ENCODE measurements around the gene CRIP2.

The CRIP2 gene

GRCh38 chr14:105445290-105445689 lies 29.3 kb upstream of the CRIP2 start:
- no peak for DNase-seq

GRCh38 chr14:105445901-105446845 lies 28.4 kb upstream of the CRIP2 start:
- DNase-seq: no peak

- DNase-seq: no peak
These were observed 27.6 kb upstream of the CRIP2 start for GRCh38 chr14:105446971-105447370.

GRCh38 chr14:105447651-105448640 lies 26.7 kb upstream of the CRIP2 start:
- DNase-seq: no peak

- DNase-seq: peak; percentile 62 to 63
These were observed 25.9 kb upstream of the CRIP2 start for GRCh38 chr14:105448706-105449111.

GRCh38 chr14:105449276-105450122 lies 25.1 kb upstream of the CRIP2 start:
- no peak for DNase-seq

- DNase-seq: no peak
These were observed 24.5 kb upstream of the CRIP2 start for GRCh38 chr14:105450123-105450505.

- DNase-seq: no peak
These were observed 23.5 kb upstream of the CRIP2 start for GRCh38 chr14:105450864-105451720.

- DNase-seq: no peak
These were observed 21.7 kb upstream of the CRIP2 start for GRCh38 chr14:105452963-105453362.

GRCh38 chr14:105453847-105454246 lies 20.8 kb upstream of the CRIP2 start:
- no peak for DNase-seq

- no peak for DNase-seq
These were observed 19.5 kb upstream of the CRIP2 start for GRCh38 chr14:105455086-105455640.

- DNase-seq: no peak
These were observed 18.6 kb upstream of the CRIP2 start for GRCh38 chr14:105455766-105456660.

- no peak for DNase-seq
These were observed 17.6 kb upstream of the CRIP2 start for GRCh38 chr14:105456736-105457617.

- no peak for DNase-seq
These were observed 16.6 kb upstream of the CRIP2 start for GRCh38 chr14:105458010-105458409.

- DNase-seq: no peak
These were observed 16.1 kb upstream of the CRIP2 start for GRCh38 chr14:105458571-105458970.

GRCh38 chr14:105460116-105460515 lies 14.5 kb upstream of the CRIP2 start:
- DNase-seq: no peak

- DNase-seq: no peak
These were observed 14.0 kb upstream of the CRIP2 start for GRCh38 chr14:105460616-105461015.

- no peak for DNase-seq
These were observed 12.7 kb upstream of the CRIP2 start for GRCh38 chr14:105461903-105462302.

- DNase-seq: no peak
These were observed 10.1 kb upstream of the CRIP2 start for GRCh38 chr14:105464501-105464900.
